DMS 273 (cell line): ENCODE data around the gene TSPAN3.

Experiments used
- DNase-seq: peaks from one replicate; lab custom pipeline; 2025; ENCODE audit not compliant: unreplicated experiment; lab: John Stamatoyannopoulos, UW

TSPAN3 gene

DNA sequence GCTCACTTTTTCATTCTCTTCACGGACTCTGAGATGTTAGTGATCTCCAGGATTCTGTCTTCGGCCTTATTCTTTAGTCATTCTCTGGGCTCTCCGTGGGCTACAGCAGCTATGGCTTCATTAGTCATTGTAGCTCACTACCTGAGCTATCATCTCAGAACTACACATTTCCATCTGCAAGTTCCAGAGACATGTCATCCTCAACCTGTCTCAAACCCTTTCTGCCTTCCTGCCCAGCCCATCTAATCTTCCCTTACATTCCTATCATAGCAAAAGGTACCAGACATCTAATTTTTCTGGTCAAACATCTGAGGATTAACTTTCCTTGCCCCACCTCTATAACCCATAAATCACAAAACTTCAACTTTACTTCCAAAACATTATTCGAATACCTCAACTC is 13.2 kb downstream of the TSPAN3 start:
- DNase-seq = no peak

DNA sequence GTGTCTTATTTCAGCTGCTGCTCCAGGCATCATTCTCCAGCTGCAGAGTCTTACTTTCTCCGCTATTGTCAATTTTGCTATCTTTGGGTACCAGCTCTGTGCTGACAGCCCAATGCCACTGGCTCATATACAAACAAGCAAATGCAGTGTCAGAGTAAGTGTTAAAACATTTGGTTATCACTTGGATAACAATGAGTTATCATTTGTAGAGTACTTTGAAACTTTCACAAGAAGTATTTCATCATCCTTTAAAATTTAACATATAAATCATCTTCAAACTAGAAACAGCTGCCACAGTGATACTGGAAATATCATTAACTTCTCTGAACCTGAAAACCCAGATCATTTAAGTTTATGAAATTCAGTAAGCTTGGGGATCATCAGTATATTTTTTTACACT is 13.8 kb downstream of the TSPAN3 start:
- DNase-seq = no peak

DNA sequence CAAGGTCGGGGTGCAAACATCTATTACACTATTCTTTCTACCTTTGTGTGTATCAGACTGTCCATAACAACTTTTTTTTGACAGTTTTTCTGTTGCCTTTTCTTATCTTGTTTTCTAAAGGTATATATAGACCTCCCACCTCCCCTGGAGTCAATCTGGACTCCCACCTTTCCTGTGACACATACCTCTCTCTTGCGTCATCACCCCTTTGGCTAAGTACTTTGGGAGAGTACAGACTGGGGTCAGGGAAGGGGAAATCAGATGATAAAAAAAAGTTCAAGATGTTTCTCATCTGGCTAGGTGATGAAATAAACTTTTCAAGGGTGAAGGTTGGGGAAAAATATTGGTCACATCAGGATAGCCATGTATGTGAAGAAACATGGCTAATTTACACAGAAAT is 17.2 kb downstream of the TSPAN3 start:
- no peak for DNase-seq

DNA sequence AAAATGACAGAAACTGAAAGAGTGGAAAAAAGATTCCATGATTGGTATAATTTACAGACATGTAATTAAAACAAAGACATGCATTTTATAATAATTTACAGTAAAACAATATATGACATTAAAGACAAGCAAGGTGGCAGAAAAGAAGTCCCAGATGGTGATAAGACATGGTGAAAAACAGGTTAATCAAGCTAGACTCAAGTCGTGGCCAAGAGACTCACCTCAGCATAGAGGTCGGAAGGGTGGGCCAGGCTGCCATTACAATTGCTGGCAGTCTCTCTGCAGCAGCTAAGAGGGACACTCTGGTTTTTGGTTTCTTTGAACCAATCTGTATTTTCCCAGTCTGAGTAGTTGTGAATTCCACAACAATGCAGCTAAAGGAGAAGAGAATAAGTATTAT is 18.4 kb downstream of the TSPAN3 start:
- DNase-seq = no peak

DNA sequence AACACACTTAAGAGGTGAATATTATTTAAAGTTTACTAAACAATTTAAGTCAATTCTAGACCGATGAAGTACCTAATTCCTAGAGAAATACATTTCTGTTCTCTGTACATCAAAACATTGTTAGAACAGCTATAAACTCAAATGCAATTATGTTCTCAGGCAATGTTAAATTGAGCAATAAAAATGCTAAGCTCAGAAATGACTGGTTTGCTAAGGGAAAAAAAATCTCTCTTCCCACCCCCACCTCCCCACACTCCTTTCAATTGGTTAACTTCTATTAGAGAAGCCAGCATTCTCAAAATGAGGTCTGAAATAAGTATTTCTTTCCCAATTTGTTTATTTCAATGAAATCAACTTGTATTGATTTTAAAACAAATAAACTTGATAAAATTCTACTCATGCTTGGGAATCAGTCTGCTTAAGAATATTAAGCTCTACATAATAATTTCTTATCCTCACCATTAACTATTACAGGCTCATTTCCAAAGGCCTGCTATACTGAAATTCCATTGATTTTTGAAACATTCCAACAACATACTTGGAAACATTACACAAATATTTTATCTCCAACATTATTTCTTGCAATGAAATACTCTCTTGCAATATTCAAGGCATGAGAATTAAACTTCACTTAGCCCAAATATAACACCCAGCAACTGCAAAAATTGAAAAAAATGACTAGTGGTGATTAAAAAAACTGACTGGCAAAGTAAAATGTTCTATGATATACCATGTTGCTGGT is 22.6 kb downstream of the TSPAN3 start:
- DNase-seq = no peak

DNA sequence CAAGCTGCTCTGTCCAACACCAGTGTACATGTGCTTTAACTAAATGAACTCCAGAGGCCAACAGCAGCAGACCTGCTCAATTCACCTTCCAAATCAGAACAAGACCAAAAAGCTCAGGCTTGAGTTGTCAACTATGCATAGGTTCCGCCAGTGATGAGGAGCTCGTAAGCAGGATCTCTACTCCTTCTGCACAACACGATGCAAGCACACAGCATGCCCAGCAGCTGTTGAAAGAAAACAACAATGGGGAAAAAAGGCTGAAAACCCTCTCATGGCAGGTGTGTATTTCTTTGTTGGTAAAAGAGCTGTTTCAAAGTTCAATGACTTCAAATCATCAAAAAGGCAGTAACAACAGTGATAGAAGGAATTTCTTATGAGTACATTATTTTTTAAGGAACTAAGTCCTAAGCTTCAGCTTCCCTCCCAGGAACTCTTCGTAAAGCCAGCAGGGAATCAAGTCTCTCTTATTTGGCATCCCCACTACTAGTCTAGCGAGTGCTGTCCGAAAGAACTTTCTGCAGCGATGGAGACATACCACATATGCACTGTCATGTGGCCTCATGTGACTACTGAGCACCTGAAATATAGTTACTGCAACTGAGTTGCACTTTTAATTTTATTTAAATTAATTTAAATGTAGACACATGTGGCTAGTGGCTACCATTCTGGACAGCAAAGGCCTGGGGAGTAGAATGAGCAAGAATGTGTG is 24.1 kb downstream of the TSPAN3 start:
- no peak for DNase-seq

DNA sequence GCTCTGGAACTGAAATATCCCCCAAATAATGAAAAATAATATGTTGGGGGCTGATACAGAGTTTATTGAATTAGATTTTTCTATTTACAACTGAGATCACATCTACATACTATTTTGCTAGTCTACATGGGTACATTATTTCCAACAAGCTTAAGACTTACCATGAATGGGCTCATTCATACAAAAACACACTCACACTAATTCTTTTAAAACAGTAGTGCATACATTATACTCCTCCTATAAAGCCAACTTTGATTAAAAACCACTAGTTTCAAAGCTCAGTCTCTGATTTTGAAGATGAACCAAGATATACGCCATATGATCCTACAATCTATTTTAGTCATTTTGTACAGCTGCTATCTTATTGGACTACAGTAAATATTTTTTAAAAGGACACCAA is 24.9 kb downstream of the TSPAN3 start:
- no peak for DNase-seq

DNA sequence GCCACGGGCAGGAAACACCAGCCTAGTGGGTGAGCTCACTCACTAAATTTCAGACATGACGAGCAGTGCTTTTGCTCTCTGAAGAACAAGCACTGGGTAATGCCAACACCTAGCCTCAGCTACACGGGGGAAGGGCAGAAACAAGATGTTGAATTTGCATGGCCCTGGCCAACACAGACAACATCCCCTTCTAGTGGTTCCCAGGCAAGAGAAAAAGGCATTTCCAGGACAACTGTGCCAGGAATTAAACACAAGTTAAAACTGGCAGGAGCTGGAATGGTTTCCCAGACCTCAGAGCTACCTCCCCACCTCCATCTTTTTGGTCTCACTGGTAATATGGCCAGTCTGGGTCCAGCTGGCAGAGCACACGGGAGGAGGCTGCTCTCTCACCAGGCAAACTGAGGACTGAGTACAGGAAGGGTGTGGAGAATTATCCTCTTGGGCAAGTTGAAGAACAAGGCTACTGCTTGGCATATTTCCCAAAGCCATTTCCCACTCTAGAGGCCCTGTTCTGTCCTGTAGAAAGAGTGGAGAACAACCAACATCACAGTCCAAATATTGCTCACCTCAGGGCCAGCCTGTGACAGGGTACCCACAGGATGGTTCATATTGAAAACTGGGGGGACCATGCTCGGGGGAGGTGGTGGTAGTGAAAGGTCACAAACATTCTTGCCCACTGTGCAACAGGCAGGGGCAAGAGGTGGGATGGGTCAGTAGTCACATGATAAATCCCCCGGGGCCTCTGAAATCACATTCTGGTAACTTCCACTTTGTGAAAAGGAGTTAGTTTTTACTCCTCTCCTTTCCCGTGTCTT is 26.5 kb downstream of the TSPAN3 start:
- no peak for DNase-seq

DNA sequence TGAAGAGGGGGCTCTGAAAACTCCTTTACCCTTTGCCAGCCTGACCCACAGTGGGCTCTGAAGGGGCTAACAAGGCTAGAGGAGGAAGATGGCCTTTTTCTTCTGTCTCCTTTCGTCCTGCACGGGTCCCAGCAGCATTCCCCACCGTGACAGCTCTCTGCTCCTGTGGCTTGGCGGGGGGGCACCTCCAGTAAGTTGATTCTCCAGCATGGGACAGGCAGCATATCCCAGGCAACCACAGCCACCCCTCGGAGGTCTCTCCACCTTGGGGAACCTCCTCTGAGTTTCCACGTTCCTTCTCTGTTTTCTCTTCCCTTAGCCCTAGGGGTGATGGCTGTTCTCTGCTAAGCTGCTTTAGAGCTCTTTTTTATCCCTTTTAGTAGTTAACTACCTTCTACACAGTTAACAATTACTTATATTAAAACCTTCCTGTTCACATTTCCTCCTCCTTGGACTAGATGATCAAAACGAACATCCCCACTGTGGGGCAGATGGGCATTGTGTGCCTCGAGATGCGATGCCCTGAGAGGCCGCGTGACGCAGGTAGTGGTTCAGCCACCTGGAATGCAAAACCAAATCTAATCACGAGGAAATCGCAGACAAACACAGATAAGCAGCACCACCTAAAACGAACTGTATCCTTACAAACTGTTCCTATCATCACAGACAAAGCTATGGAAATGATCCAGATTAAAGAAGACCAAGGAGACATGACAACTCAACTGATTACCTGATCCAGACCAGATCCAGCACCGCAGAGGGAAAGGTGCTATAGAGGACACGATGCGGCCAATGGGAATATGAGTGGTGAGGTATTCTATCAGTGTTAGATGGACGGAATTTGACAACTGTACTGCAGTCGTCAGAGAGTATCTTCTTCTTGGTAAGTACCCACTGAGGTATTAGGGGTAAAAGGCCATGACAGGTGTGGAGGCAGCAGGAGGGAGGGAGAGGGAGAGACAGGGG is 27.7 kb downstream of the TSPAN3 start:
- no peak for DNase-seq

DNA sequence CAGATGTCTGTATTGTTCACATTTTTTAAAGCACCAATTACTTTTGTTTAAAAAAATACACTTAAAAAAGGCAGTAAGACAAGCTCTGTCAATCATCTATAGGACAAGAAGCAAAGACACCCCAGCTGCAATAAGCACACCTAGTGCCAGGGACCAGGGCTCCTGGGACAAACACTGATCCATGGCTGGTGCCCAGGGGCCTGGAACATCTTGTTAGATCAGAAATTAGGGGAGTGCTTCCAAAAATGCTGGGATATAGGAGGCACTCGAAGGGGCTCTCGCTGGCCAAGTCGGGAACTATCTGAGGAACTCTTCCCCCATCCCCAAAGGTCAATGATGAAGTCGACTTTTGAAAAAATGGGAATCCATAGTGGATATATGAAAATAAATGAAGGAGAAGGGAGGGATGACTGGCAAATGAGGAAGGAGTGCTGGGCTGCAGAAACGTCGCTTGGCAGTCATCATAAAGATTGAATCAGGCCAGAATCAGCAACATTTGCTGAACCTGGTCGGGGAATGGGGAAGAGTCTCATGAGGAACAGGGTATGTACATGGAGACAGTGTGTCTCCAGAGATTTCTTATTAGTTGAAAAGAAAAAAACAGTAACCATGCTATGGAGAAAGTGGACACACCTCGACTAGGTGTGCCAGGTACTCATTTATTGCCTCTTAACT is 28.5 kb downstream of the TSPAN3 start:
- no peak for DNase-seq

DNA sequence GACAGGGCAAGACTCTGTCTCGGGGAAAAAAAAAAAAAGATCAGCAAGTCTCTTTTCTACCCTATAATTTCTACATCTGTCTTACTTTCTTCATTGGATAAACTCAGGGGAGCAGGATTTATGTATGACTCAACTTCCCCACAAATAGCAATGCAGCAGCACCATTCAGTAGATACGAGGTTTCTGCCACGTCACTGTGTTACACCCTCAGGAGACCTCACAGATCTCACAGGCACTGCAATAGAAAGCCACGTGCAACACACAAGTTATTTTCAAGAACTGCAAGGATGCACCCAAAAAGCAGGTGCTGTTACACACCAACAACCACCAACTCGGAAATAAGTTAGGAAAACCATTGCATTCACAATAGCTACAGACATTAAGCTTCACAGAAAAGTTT is 30.2 kb downstream of the TSPAN3 start:
- DNase-seq = no peak

DNA sequence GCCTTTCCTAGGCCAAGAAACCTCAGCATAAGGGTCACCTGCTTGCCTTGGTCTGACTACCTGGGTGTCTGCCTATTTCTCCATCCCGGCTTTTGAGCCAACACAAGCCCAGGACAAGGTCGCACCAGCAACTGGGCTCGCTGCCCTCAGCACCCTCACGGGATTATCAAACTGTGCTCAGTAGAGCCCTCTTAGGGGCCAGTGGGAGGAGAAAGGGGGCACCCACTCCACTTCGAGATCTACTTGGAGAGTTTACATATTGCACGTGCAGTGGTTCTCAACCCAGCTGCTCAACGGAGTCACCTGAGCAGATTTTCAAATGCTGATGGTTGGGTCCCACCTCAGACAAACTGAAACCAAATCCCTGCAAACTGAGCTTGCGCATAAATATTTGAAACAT is 31.1 kb downstream of the TSPAN3 start:
- no peak for DNase-seq

DNA sequence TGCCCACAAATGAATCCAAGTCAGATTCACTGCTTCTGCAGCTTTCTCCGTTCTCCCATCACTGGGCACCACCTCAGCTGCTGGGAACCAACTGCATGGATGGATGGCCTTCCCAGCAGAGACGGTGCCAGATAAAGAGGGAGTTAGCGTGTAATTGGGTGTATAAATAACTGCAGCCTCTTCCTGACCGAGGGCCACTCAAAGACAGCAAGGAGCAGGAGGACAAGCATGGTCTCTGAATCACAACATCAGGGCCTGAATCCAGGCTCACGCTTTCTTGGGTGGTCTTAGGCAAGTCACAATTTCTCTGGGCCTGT is 31.7 kb downstream of the TSPAN3 start:
- no peak for DNase-seq

DNA sequence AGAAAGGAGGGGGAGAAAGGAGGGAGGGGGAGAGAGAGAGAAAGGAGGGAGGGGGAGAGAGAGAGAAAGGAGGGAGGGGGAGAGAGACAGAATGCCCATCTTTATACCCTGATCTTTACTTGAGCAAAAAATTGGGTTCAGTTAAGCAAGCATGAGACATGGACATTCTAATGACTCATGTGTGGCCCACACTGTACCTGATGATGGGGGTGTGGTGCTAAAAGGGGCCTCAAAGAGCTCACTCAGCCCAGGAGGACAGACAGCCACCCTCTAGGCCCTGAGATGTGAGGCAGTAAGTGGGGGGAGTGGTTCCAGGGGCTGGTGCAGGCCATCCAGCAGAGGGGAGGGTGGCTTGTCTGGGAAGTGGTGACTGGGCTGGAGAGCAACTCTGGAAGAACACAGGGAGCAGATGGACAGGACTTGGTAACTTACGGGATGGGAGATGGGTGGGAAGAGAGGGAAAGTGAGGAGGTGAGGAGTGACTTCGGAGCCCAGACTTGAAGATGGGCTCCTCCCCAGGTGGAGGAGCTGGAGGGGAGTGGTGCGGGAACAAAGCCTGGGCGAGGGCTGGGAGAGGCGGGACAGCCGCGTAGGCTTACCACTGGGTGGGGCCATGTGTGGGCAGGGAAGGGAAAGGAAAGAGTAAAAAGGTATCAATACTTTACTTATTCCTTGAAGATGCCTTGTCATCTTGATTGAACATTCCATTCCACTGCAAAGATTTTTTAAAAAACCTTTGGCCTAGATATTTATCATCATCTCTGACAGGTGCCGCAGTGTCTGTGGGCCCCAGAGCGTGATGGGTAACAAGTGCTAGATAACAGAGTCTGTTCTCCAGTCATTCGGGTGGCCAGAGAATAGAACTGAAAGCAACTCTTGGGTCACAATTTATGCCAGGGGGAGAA is 32.3 kb downstream of the TSPAN3 start:
- DNase-seq = no peak

DNA sequence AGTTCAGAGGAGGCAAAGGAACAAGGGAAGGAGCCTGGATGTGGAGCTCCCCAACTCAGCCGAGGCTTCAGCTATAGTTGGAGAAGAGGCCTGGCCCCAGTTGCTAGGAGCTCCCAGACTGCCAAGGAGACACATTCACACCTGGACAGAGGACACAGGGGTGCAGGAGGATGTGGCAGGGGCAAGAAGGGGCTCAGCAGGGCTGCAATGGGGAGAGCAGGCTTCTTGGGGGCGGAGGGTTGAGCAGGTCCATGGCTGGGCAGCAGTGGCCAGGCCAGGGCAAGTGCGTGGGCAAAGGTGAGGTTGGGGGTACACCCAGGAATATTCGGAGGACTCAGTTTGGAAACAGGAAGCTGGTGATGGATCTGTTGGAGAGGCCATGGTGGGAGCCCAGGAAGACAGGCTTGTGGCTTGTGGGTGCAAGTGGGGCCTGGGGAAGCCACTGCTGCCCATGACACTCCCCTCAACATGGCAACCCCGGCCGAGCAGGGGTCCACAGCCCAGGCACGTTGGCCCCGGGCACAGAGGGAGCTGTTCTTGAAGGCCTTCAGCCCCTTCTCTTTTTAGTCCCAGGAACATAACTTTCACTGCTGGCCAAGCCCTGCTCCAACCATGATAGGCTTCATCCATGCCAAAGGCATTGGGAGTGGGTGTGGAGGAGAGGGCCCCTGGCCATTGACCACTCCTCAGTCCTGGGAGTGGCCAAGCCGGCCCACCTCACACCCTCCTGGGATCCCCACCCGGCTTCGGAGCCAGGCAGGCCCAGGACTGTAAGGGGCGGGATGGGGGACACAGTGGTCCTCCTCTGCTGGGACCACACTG is 33.3 kb downstream of the TSPAN3 start:
- no peak for DNase-seq

DNA sequence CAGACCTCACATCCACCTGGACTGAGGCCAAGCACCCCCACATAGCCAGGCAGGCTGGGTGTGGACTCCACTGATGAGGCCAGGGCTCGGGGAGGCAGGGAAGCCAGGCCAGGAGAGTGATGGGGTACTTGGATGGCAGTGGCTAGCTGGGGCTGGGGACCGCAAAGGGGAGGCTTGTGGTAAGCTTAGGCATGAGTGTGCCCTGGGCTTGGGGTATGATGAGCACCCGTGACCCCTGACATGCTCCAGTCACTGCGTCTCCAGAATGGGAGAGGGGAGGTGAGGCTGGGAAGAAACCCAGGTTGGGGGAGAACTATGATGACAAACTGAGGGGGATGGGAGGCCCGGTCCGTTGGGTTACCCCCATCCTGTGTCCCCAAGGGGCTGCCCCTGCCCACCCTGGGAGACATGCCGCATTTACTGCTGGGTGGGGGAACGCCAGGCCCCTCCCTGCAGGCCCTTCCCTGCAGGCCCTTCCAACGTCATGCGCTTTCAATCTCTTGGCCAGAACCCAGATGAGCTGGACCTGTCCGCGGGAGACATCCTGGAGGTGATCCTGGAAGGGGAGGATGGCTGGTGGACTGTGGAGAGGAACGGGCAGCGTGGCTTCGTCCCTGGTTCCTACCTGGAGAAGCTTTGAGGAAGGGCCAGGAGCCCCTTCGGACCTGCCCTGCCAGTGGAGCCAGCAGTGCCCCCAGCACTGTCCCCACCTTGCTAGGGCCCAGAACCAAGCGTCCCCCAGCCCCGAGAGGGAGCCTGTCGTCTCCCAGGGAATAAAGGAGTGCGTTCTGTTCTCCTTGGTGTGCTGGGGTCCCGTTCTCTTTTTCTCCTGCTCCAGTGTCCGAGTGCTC is 34.1 kb downstream of the TSPAN3 start:
- no peak for DNase-seq

DNA sequence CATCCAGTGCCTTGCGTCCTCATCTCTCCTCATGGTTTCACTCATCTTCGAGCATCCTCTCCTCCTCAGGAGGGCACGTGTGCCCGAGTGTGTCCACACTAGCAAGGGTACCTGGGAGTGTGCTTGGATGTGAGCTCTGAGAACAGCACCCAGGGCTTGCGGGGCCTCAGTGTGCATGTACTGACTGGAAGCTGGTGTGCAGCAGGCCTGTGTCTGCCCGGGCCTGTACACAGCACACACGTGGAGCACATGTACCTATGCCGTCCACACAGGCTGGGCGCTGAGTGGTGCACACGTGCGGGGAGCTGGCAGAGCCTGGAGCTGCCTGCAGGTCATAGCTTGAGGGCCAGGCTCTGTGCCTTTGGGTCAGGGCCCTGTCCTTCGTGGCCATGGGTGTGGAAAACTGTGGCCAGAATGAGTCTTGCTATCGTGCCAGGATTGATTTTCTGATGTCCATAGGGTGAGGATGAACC is 34.9 kb downstream of the TSPAN3 start:
- DNase-seq = no peak

DNA sequence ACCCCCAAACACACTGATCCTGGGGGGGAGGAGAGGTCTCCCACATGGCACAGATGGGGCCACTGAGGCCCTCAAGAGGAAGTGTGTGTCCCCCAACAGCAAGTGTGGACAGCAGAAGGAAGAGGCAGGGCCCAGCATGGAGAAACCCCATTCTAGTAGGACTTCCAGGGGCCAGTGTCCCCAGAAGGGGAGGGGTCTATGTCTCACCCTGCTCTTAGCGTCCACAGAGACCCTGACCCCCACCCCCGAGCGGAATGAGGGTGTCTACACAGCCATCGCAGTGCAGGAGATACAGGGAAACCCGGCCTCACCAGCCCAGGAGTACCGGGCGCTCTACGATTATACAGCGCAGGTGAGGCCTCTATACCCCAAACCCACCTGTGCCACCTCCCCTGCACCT is 35.3 kb downstream of the TSPAN3 start:
- DNase-seq = no peak
